Measurements from ENCODE around the gene DCAF11.

- TF ChIP-seq CTCF (IDR thresholded peaks at IDR 0.05) (no peak), POLR2A (IDR thresholded peaks at IDR 0.05) (no peak)
These were observed 45.2 kb upstream of the DCAF11 start for GRCh38 chr14:24069411-24069735.
